A549 treated with RU486 at 1 μM for 4 hours (cell line): Measurements from ENCODE around the gene NNMT. TPM values are rescaled to one million over a fixed set of nuclear protein-coding genes. Genes with fewer than 3 reads are reported as not detected.

ENCODE experiments used
- total RNA-seq: library from RNA; stranded (reverse); fragments of 200-300 nt; extraction: Qiagen RNA extraction; gene quantifications from 5 replicates; pipeline ENCODE4 v1.2.3, GENCODE V29; 2022; ENCODE audit warnings: low read depth

NNMT gene
- total RNA-seq, result 194 to 222 TPM (median 206 TPM) in 5 replicates

DNA sequence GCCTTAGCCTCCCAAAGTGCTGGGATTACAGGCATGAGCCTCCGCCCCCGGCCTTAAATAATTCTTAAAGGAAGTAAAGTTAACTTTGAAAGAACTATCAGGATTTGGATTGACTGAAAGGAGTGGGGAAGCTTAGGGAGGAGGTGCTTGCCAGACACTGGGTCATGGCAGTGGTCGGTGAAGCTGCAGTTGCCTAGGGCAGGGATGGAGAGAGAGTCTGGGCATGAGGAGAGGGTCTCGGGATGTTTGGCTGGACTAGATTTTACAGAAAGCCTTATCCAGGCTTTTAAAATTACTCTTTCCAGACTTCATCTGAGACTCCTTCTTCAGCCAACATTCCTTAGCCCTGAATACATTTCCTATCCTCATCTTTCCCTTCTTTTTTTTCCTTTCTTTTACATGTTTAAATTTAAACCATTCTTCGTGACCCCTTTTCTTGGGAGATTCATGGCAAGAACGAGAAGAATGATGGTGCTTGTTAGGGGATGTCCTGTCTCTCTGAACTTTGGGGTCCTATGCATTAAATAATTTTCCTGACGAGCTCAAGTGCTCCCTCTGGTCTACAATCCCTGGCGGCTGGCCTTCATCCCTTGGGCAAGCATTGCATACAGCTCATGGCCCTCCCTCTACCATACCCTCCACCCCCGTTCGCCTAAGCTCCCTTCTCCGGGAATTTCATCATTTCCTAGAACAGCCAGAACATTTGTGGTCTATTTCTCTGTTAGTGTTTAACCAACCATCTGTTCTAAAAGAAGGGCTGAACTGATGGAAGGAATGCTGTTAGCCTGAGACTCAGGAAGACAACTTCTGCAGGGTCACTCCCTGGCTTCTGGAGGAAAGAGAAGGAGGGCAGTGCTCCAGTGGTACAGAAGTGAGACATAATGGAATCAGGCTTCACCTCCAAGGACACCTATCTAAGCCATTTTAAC is at the start of gene NNMT:
NNMT (plus strand) TSS at position 724 of the 929 bp plus-strand sequence; CDS start at position 882, 158 bp downstream.

Other genes starting within 250 kb of the NNMT start
- not detected in 5 replicates for gene ZBTB16, start 236.7 kb upstream of the NNMT start, total RNA-seq
- gene C11orf71, start 104.1 kb downstream of the NNMT start, total RNA-seq, result 2.9 to 4.7 TPM (median 3.8 TPM) in 5 replicates
- 19.7 to 29.4 TPM (median 23.5 TPM) in 5 replicates for gene RBM7, start 104.3 kb downstream of the NNMT start, total RNA-seq
- 84.1 to 113 TPM (median 102 TPM) in 5 replicates for gene REXO2, start 143.1 kb downstream of the NNMT start, total RNA-seq